ENCODE measurements around the gene KRTAP9-9.

KRTAP9-9 gene

GRCh38 chr17:41301204-41301790 is 46.1 kb downstream of the KRTAP9-9 start:
- no peak for FAIRE-seq
- TF ChIP-seq TAF1 (IDR thresholded peaks at IDR 0.05; ENCODE audit: low read depth, low read length) (no peak), POU2F2 (IDR thresholded peaks at IDR 0.05; ENCODE audit: low read depth, low read length) (no peak), POLR2AphosphoS5 (IDR thresholded peaks at IDR 0.05; ENCODE audit: low read depth, low read length) (no peak), SPI1 (IDR thresholded peaks at IDR 0.05; ENCODE audit: low read depth, low read length) (no peak), POLR2A (IDR thresholded peaks at IDR 0.05; ENCODE audit: low read depth, low read length) (no peak), PAX5 (IDR thresholded peaks at IDR 0.05; ENCODE audit: insufficient read depth, low read length, severe bottlenecking) (no peak)
- no peak for DNase-seq (ENCODE audit: insufficient read length, low spot score)

- TF ChIP-seq TAF1 (IDR thresholded peaks at IDR 0.05; ENCODE audit: low read depth, low read length) (no peak), POLR2A (IDR thresholded peaks at IDR 0.05; ENCODE audit: low read depth, low read length) (no peak), PAX5 (IDR thresholded peaks at IDR 0.05; ENCODE audit: insufficient read depth, low read length, severe bottlenecking) (no peak), SPI1 (IDR thresholded peaks at IDR 0.05; ENCODE audit: low read depth, low read length) (no peak), POU2F2 (IDR thresholded peaks at IDR 0.05; ENCODE audit: low read depth, low read length) (no peak)
- DNase-seq (ENCODE audit: insufficient read length, low spot score) (no peak), FAIRE-seq (no peak)
These were observed 47.0 kb downstream of the KRTAP9-9 start, which contains the start of gene KRTAP29-1 for GRCh38 chr17:41301916-41302901. Gene KRTAP29-1 (minus strand): TSS chr17:41302851. CDS start chr17:41302851, 0 bp downstream.

GRCh38 chr17:41302981-41303380 is 47.8 kb downstream of the KRTAP9-9 start:
- TF ChIP-seq TAF1 (IDR thresholded peaks at IDR 0.05; ENCODE audit: low read depth, low read length) (no peak), POLR2AphosphoS5 (IDR thresholded peaks at IDR 0.05; ENCODE audit: low read depth, low read length) (no peak), POLR2A (IDR thresholded peaks at IDR 0.05; ENCODE audit: low read depth, low read length) (no peak), SPI1 (IDR thresholded peaks at IDR 0.05; ENCODE audit: low read depth, low read length) (no peak), POU2F2 (IDR thresholded peaks at IDR 0.05; ENCODE audit: low read depth, low read length) (no peak), PAX5 (IDR thresholded peaks at IDR 0.05; ENCODE audit: insufficient read depth, low read length, severe bottlenecking) (no peak)
- FAIRE-seq: no peak
- DNase-seq (ENCODE audit: insufficient read length, low spot score): no peak

- no peak for DNase-seq (ENCODE audit: insufficient read length, low spot score)
- TF ChIP-seq POLR2A (IDR thresholded peaks at IDR 0.05; ENCODE audit: low read depth, low read length) (no peak), POLR2AphosphoS5 (IDR thresholded peaks at IDR 0.05; ENCODE audit: low read depth, low read length) (no peak), SPI1 (IDR thresholded peaks at IDR 0.05; ENCODE audit: low read depth, low read length) (no peak), POU2F2 (IDR thresholded peaks at IDR 0.05; ENCODE audit: low read depth, low read length) (no peak), TAF1 (IDR thresholded peaks at IDR 0.05; ENCODE audit: low read depth, low read length) (no peak), PAX5 (IDR thresholded peaks at IDR 0.05; ENCODE audit: insufficient read depth, low read length, severe bottlenecking) (no peak)
- no peak for FAIRE-seq
These were observed 48.9 kb downstream of the KRTAP9-9 start for GRCh38 chr17:41304091-41304490.

Data from GM12891 (cell line).